ENCODE measurements around the gene MTUS2.

GRCh38 chr13:29526741-29527140 is 706.6 kb downstream of the MTUS2 start:
- TF ChIP-seq CTCF (conservative IDR thresholded peaks at IDR 0.05; ENCODE audit: low read depth, low read length) = no peak
- TF ChIP-seq EZH2 (IDR thresholded peaks at IDR 0.05; ENCODE audit: borderline replicate concordance, low read depth, low read length, poor library complexity, severe bottlenecking) = no peak
